B cell (primary cell): ENCODE results near the gene UMODL1. TPM values are rescaled to one million over a fixed set of nuclear protein-coding genes. Genes with fewer than 3 reads are reported as not detected.

Source experiments
- ATAC-seq: fragments of 200-7000 bp; cut with Tn5 transposase; one replicate; pipeline ENCODE4 v1.10.0; 2021; ENCODE audit warnings: low read depth, mild to moderate bottlenecking, moderate number of reproducible peaks, moderate library complexity
- CTCF ChIA-PET: fragments of 350-600 bp; sonication (Branson Sonifier 250); formaldehyde crosslinking; loops from one replicate; lab custom pipeline; 2021; ENCODE audit warnings: antibody characterized with exemption, inconsistent platforms; lab: Charles Lee
- POLR2A ChIA-PET: fragments of 350-600 bp; sonication (Branson Sonifier 250); formaldehyde crosslinking; loops from one replicate; lab custom pipeline; 2021; ENCODE audit warnings: antibody characterized with exemption; lab: Charles Lee
- DNase-seq: peaks from one replicate; pipeline ENCODE4 v3.0.0; 2013
- H2AFZ ChIP-seq: 2 replicates; pipeline ENCODE4 v1.6.1; 2012; ENCODE audit warnings: mild to moderate bottlenecking, low read depth, low read length; ENCODE audit not compliant: insufficient read depth, poor library complexity, severe bottlenecking
- H3K27ac ChIP-seq, 2 donors: 1 replicate in 1 of 2; 2 replicates in 1 of 2; pipeline ENCODE4 v1.5.1; 2012 to 2013; ENCODE audit warnings: low read length in 2 of 2, mild to moderate bottlenecking in 2 of 2, moderate library complexity in 1 of 2
- H3K27me3 ChIP-seq, 4 experiments: fragments of 200-600 bp in 1 of 4; sonication (generic) in 1 of 4; replicated peaks in 1 of 4; 1 replicate in 2 of 4; 2 replicates in 2 of 4; pipeline versions ENCODE4 v1.6.1 to v1.7.0; 2013 to 2016; ENCODE audit warnings: low read length in 3 of 4, mild to moderate bottlenecking in 2 of 4, mixed read lengths in 1 of 4, moderate library complexity in 1 of 4; ENCODE audit not compliant: insufficient read depth in 4 of 4, control insufficient read depth in 3 of 4; ENCODE audit errors: control extremely low read depth in 1 of 4
- H3K36me3 ChIP-seq, 2 experiments: replicated peaks in 1 of 2; 1 replicate in 1 of 2; 2 replicates in 1 of 2; pipeline versions ENCODE4 v1.6.1 to v1.7.1; 2013; ENCODE audit warnings: low read length in 1 of 2; ENCODE audit not compliant: insufficient read depth in 2 of 2, control insufficient read depth in 1 of 2; ENCODE audit errors: control extremely low read depth in 1 of 2, extremely low read depth in 1 of 2
- H3K4me1 ChIP-seq, 2 donors: fragments of 200-600 bp in 1 of 2; sonication (generic) in 1 of 2; 1 replicate in 1 of 2; 2 replicates in 1 of 2; pipeline versions ENCODE4 v1.5.1 to v1.6.1; 2013 to 2017; ENCODE audit warnings: low read length in 2 of 2; ENCODE audit not compliant: control insufficient read depth in 2 of 2, insufficient read depth in 2 of 2
- H3K4me2 ChIP-seq: replicated peaks from 2 replicates; pipeline ENCODE3; 2012; ENCODE audit warnings: mild to moderate bottlenecking, low read depth, low read length; ENCODE audit not compliant: poor library complexity, severe bottlenecking
- H3K4me3 ChIP-seq, 5 experiments: fragments of 200-600 bp in 1 of 5; sonication (generic) in 1 of 5; 1 replicate in 3 of 5; 2 replicates in 2 of 5; pipeline versions ENCODE4 v1.5.1 to v1.7.0; 2011 to 2016; ENCODE audit warnings: low read length in 4 of 5, mild to moderate bottlenecking in 4 of 5, low read depth in 2 of 5, control low read depth in 1 of 5, moderate library complexity in 1 of 5; ENCODE audit not compliant: insufficient read depth in 1 of 5; ENCODE audit errors: control extremely low read depth in 1 of 5, extremely low read depth in 1 of 5
- H3K79me2 ChIP-seq: fragments of 200-600 bp; sonication (generic); one replicate; pipeline ENCODE4 v1.6.0; 2016; ENCODE audit warnings: low read length; ENCODE audit not compliant: control insufficient read depth, insufficient read depth
- H3K9ac ChIP-seq: fragments of 200-600 bp; sonication (generic); 2 replicates; pipeline ENCODE4 v1.6.1; 2017; ENCODE audit warnings: mild to moderate bottlenecking, low read length, moderate library complexity
- H3K9me3 ChIP-seq, 3 donors: one replicate each; pipeline versions ENCODE4 v1.6.1 to v1.7.1; 2013; ENCODE audit warnings: low read length in 2 of 3; ENCODE audit not compliant: control insufficient read depth in 2 of 3, insufficient read depth in 1 of 3; ENCODE audit errors: control extremely low read depth in 1 of 3
- H4K20me1 ChIP-seq: 2 replicates; pipeline ENCODE4 v1.6.0; 2012; ENCODE audit warnings: mild to moderate bottlenecking, low read length; ENCODE audit not compliant: insufficient read depth, control insufficient read depth, poor library complexity, severe bottlenecking
- H3K27ac Mint-ChIP-seq: one replicate; pipeline ENCODE4 v1.8.0; 2021; ENCODE audit warnings: mixed read lengths
- H3K27me3 Mint-ChIP-seq: one replicate; pipeline ENCODE4 v1.8.0; 2021; ENCODE audit warnings: mixed read lengths
- H3K4me1 Mint-ChIP-seq: one replicate; pipeline ENCODE4 v1.8.0; 2021; ENCODE audit warnings: mixed read lengths
- H3K4me3 Mint-ChIP-seq: one replicate; pipeline ENCODE4 v1.8.0; 2021; ENCODE audit warnings: mixed read lengths
- H3K9me3 Mint-ChIP-seq: one replicate; pipeline ENCODE4 v1.8.0; 2022; ENCODE audit warnings: mixed read lengths; ENCODE audit not compliant: insufficient read depth
- CTCF ChIP-seq: fragments of 200-600 bp; IDR thresholded peaks from one replicate; pipeline ENCODE4 v1.8.0; 2022; ENCODE audit warnings: antibody characterized with exemption, mild to moderate bottlenecking
- EZH2 ChIP-seq: IDR thresholded peaks from 2 replicates; pipeline ENCODE4 v1.6.1; 2012; ENCODE audit warnings: borderline replicate concordance, low read depth, mild to moderate bottlenecking, moderate library complexity, low read length; ENCODE audit not compliant: insufficient read depth, poor library complexity, severe bottlenecking
- WGBS: methylation state at CpG from one replicate; pipeline ENCODE4 v1.1.5; 2013; ENCODE audit warnings: missing lambda C conversion rate; ENCODE audit not compliant: insufficient coverage; 5-methylcytosine and 5-hydroxymethylcytosine counted together
- intact Hi-C: fragments of 100-400 bp; cut with micrococcal nuclease; formaldehyde crosslinking; loops from one replicate; pipeline ENCODE4 v1.10.0; 2022
- polyA plus RNA-seq: library from polyadenylated mRNA; depleted of rRNA; stranded (reverse); fragments of >200 nt; gene quantifications from 2 replicates; pipeline ENCODE4 v1.2.3, GENCODE V29; 2012
- total RNA-seq, 2 donors: library from RNA; stranded (reverse); fragments of 120-200 nt in 1 of 2; gene quantifications; 1 replicate in 1 of 2; 2 replicates in 1 of 2; pipeline versions ENCODE4 v1.2.3 to v1.2.4, GENCODE V29; 2013 to 2022

Gene UMODL1
- total and polyA plus RNA-seq, 2 donors (not counting 1 experiment from before 2014, with no cell fraction given) = 0.10 to 0.49 TPM

- Histone ChIP-seq H3K27ac (no peak overlapping the region), H3K9me3 (no peaks in the 10 kb centered on the region), H2AFZ (no peak overlapping the region), H3K27me3 (no peaks in the 10 kb centered on the region), H3K36me3 (no peaks in the 10 kb centered on the region), H3K4me3 (no peak overlapping the region), H3K79me2 (no peaks in the 10 kb centered on the region), H3K4me2 (no peak overlapping the region), H4K20me1 (no peaks in the 10 kb centered on the region), H3K4me1 (peaks cover 15 to 26% of the 10 kb centered on the region in 2 donors), H3K9ac (no peak overlapping the region)
- WGBS = 83% methylated on average over 22 of the region's 25 CpGs
- ATAC-seq (no peak), DNase-seq (no peak)
- no peak overlapping the region for H3K4me3 Mint-ChIP-seq
- TF ChIP-seq EZH2 = no peak
- no peaks in the 10 kb centered on the region for H3K27me3 Mint-ChIP-seq
- H3K9me3 Mint-ChIP-seq = no peaks in the 10 kb centered on the region
- H3K4me1 Mint-ChIP-seq = peaks cover 24% of the 10 kb centered on the region
- intact Hi-C loops = no loop called here
- ChIA-PET CTCF (interaction anchor here (1.2 to 1.7 kb wide), 2 partner anchors 28 to 38 kb away, joined by 3 to 6 read pairs; no protein-coding TSS in a partner anchor), POLR2A (no interaction called here)
- H3K27ac Mint-ChIP-seq = no peak overlapping the region
These were observed 9.0 kb downstream of the UMODL1 start for GRCh38 chr21:42079939-42080787.

GRCh38 chr21:42080788-42081083 lies 9.6 kb downstream of the UMODL1 start:
- no peaks in the 10 kb centered on the region for H3K27me3 Mint-ChIP-seq
- Histone ChIP-seq H2AFZ (no peak overlapping the region), H3K79me2 (no peaks in the 10 kb centered on the region), H3K4me2 (no peak overlapping the region), H3K36me3 (no peaks in the 10 kb centered on the region), H3K27ac (no peak overlapping the region), H3K27me3 (no peaks in the 10 kb centered on the region), H3K9me3 (no peaks in the 10 kb centered on the region), H4K20me1 (no peaks in the 10 kb centered on the region), H3K4me3 (no peak overlapping the region), H3K4me1 (peaks cover 15 to 26% of the 10 kb centered on the region in 2 donors), H3K9ac (no peak overlapping the region)
- DNase-seq (no peak), ATAC-seq (no peak)
- H3K4me1 Mint-ChIP-seq = peaks cover 21% of the 10 kb centered on the region
- no peak overlapping the region for H3K4me3 Mint-ChIP-seq
- intact Hi-C loops = no loop called here
- H3K27ac Mint-ChIP-seq = no peak overlapping the region
- WGBS = 95% methylated on average over 4 of the region's 6 CpGs
- H3K9me3 Mint-ChIP-seq = no peaks in the 10 kb centered on the region
- CTCF ChIA-PET = interaction anchor here (1.2 to 1.7 kb wide), 2 partner anchors 27 to 37 kb away, joined by 3 to 6 read pairs; no protein-coding TSS in a partner anchor
- TF ChIP-seq EZH2 = no peak
- no peak for TF ChIP-seq CTCF
- POLR2A ChIA-PET = no interaction called here
